CD4-positive, alpha-beta T cell treated with Interleukin-1 beta for 1 hour (primary cell): ENCODE results near the gene GPR137.
"Not testable (repeated sequence)": the region's sequence is repeated elsewhere in the genome, so short reads cannot be mapped to it uniquely, and the experiment has no call there.

ENCODE experiments used
- DNase-seq, 2 donors: peaks; one replicate each; pipeline ENCODE4 v3.0.0-alpha.2; 2020 to 2022

Gene GPR137

DNA sequence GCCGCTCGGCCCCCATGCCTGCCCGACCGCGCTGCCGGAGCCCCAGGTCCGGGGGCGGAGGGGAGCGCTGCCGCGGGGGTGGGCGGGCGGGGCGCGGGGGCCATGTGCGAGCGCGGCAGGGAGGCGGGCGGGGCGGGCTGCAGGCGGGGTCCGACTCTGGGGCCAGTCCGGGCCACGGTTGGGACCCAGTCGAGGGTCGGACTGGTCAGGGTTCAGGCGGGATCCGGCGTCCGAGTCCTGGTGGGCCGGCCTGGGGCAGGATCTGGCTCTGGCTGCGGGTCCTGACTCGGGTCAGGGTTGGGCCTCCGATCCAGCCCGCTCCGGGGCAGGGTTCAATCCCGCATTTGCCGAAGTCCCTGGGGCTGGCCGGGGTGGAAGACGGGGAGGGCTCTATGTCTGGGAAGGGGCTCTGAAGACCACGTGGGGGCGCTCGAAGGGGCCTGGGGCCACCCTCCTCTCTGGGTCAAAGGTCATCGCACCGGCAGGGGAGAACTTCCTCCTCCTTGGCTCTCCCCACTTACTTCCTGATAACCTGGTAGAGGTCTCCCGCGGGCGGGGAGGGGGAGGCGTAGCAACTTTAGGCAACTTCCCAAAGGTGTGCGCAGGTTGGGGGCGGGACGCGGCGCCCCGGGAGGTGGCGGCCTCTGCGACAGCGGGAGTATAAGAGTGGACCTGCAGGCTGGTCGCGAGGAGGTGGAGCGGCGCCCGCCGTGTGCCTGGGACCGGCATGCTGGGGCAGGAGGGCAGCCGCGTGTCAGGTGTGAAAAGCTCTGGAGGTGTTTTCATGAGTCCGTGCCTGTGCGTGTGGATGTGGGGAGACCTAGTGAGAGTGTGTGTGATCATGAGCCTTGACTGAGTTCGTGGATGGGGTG lies 20.3 kb downstream of the GPR137 start:
- DNase-seq = peak; percentile 76 to 79

DNA sequence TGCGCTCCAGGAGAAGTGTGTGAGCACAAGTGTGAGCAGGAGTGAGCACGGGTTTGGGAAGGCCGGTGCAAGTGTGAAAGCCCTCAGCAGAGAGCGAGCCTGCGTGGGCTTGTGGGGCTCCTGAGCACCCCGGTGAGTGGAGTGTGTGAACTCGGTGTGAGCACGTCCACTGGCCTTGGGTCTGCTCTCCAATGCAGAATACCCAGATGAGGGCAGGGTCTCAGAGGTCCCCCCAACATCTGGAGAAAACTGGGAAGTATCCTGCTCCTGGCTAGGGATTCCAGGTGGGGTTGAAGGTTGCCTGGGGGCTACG lies 20.9 kb downstream of the GPR137 start:
- no peak for DNase-seq

DNA sequence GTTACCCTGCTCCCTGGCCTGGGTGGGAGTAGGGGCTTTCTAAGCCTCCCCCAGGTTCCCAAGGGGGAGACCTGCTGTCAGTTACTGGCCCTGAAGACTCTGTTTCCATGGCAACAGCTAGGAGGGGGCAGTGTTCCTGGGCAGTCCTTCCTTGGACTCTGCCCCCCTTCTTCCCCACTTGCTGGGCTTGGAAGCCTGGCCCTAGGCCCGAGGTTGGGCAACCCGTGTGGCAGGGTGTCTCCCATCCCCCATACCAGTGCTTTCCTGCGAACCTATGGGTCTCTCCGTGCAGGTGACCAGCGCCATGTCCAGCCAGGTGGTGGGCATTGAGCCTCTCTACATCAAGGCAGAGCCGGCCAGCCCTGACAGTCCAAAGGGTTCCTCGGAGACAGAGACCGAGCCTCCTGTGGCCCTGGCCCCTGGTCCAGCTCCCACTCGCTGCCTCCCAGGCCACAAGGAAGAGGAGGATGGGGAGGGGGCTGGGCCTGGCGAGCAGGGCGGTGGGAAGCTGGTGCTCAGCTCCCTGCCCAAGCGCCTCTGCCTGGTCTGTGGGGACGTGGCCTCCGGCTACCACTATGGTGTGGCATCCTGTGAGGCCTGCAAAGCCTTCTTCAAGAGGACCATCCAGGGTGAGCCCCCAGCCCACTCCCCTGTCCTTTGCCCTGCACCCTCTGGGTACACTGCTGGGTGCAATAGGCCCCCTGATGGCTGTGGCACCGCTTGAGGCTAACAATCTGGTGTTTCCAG lies 21.4 kb downstream of the GPR137 start:
- DNase-seq = no peak

DNA sequence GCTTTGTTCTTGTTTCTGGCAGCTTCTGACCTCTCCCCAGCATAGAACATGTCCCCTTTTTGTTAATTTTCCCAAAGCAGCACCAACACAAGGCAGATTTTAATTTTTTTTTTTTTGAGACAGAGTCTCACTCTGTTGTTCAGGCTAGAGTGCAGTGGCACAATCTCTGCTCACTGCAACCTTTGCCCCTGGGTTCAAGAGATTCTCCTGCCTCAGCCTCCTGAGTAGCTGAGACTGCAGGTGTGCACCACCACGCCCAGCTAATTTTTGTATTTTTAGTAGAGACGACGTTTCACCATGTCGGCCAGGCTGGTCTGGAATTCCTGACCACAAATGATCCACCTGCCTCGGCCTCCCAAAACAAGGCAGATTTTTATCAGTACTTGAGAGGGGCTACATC lies 22.1 kb downstream of the GPR137 start:
- not testable (repeated sequence) for DNase-seq

DNA sequence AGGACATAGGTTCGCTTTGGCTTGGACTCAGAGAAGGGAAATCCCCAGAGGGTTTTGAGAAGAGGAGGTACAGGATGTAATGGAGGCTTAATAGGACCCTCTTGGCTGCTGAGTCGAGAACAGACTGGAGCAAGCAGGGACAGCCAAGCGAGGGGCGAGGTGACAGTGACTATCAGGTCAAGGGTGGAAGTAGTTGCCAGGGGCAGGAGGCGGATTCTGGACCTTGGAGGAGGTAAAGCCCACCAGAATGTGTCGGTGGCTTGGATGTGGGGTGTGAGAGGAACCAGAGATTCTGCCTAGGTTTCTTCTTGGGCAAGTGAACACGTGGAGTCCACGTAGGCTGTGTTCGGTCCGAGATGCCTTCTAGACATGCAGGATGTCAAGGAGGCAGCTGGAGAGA lies 27.3 kb downstream of the GPR137 start:
- no peak for DNase-seq

DNA sequence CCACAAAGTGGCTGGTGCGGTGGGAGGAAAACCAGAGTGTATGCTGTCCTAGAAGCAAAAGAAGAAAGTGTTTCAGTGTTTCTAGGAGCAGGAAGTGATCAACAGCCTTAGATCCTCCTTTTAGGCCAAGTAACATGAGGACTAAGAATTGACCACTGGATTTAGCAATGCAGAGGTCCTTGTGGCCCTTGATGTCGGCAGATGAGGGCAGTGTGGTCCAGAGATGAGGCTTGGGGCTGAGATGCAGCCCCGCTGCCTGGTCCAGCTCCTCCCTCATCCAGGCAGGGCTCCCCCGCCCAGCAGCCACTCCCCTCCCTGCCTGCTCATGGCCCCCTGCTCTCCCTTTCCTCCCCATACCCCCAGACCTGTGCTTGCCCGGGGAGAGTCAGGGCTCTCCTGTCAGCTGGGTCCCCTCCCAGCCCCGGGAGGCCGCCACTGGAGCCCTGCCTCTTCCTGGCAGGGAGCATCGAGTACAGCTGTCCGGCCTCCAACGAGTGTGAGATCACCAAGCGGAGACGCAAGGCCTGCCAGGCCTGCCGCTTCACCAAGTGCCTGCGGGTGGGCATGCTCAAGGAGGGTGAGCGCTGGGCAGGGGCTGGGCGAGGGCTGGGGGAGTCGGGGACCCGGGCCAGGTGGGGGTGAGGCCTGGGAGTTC lies 28.0 kb downstream of the GPR137 start:
- DNase-seq = no peak

DNA sequence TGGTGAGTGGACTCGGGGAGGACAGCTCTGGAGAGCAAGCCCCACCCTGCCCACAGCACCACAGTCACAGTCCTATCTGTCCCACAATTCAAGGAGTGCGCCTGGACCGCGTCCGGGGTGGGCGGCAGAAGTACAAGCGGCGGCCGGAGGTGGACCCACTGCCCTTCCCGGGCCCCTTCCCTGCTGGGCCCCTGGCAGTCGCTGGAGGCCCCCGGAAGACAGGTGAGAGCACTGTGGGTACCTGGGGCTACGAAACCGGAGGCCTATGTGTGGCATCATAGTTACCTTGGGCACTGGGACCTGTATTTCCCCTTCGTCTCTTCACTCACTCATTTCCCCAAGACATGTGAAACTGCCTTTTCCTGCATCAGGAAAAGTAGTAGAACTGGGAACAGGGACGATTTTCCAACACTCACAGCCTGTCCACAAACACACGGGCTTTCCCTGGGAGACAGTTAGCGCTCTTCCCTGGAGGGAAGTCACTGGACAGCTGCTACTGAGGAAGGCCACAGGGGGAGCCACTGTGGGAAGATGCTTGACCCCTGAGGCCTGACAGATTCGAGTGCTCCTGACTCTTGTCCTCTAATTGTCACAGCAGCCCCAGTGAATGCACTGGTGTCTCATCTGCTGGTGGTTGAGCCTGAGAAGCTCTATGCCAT lies 28.6 kb downstream of the GPR137 start:
- no peak for DNase-seq

DNA sequence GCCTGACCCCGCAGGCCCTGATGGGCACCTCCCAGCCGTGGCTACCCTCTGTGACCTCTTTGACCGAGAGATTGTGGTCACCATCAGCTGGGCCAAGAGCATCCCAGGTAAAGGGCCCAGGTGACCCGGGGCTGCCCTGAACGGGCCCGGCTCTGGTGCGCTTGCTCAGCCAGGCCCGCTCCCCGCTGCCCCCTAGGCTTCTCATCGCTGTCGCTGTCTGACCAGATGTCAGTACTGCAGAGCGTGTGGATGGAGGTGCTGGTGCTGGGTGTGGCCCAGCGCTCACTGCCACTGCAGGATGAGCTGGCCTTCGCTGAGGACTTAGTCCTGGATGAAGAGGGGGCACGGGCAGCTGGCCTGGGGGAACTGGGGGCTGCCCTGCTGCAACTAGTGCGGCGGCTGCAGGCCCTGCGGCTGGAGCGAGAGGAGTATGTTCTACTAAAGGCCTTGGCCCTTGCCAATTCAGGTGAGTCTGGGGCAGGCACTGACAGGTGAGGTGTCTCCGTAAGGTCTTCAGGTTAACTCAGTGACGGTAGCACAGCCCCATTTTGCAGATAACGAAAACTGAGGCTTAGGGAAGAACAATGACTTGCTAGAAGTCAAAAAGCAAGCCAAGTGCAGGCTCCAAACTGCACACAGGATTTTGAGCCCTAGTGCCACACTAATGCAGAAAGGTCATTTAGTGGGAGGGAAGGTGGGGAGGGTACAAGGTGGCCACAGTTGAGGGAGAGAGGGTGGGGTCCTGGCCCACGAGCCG lies 29.3 kb downstream of the GPR137 start:
- no peak for DNase-seq

DNA sequence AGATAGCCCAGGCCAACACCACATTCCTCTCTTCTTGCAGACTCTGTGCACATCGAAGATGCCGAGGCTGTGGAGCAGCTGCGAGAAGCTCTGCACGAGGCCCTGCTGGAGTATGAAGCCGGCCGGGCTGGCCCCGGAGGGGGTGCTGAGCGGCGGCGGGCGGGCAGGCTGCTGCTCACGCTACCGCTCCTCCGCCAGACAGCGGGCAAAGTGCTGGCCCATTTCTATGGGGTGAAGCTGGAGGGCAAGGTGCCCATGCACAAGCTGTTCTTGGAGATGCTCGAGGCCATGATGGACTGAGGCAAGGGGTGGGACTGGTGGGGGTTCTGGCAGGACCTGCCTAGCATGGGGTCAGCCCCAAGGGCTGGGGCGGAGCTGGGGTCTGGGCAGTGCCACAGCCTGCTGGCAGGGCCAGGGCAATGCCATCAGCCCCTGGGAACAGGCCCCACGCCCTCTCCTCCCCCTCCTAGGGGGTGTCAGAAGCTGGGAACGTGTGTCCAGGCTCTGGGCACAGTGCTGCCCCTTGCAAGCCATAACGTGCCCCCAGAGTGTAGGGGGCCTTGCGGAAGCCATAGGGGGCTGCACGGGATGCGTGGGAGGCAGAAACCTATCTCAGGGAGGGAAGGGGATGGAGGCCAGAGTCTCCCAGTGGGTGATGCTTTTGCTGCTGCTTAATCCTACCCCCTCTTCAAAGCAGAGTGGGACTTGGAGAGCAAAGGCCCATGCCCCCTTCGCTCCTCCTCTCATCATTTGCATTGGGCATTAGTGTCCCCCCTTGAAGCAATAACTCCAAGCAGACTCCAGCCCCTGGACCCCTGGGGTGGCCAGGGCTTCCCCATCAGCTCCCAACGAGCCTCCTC lies 30.2 kb downstream of the GPR137 start:
- not testable (repeated sequence) for DNase-seq

DNA sequence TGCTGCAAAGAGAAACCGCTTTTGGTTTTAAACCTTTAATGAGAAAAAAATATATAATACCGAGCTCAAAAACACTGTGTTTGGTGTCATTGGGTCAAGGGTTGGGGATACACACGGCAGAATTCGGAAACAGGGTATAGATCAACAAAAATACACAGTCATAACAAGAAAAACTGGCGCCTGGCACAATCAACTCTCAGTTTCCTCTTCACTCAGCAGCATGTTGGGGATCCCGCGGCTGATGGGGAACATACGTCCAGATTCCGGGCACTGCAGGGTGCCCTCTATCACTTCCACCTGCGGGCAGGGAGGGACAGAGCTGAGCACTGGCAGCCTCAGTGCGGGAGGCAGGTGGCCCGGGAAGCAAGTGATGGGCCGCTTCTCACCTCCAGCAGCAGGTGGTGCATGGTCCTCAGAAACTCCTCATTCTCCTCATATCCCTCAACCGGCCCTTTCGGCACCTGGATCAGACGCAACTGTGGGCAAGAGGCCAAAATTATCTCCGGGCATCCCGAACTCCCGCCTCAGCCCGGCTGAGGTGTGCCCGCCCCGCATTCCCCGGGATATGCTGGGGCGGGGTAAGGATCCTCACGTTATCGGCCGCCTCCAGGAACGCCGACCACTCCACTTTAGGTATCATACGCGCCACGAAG lies 31.1 kb downstream of the GPR137 start:
- DNase-seq = peak; percentile 44 to 48

DNA sequence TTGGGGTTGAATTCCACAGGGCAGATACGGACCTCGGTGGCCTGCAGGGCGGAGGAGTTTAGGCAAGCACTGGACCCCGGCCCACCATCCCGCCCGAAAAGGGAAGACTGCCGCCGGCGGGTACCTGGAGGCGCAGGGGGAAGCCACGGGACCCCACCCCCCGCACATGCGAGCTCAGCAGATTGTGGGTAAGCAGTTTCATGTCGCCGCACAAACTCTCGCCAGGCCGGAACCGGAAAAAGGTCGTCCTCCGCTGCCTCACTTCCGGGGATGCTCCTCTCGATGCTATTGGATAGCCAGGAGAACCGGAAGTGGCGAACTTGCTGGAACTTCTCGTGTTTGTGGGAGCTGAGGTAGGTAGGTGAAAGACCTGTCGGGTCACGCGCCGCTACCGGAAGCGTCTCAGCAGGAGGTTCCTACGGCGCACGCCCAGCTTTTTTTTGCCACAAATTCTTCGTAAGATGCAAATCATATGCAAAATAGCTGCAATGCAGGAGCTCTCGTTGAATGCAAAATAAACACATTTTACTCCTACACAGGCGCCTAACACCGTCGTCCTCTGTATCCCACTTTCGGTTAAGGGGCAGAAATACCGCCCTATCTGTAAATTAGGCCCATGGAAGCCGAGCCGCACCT lies 31.8 kb downstream of the GPR137 start, which contains the start of gene TRMT112:
Gene TRMT112 (minus strand): TSS at position 235 of the 636 bp plus-strand sequence. CDS start 33 bp downstream, at position 202.
- DNase-seq = peak; percentile 97 to 98

DNA sequence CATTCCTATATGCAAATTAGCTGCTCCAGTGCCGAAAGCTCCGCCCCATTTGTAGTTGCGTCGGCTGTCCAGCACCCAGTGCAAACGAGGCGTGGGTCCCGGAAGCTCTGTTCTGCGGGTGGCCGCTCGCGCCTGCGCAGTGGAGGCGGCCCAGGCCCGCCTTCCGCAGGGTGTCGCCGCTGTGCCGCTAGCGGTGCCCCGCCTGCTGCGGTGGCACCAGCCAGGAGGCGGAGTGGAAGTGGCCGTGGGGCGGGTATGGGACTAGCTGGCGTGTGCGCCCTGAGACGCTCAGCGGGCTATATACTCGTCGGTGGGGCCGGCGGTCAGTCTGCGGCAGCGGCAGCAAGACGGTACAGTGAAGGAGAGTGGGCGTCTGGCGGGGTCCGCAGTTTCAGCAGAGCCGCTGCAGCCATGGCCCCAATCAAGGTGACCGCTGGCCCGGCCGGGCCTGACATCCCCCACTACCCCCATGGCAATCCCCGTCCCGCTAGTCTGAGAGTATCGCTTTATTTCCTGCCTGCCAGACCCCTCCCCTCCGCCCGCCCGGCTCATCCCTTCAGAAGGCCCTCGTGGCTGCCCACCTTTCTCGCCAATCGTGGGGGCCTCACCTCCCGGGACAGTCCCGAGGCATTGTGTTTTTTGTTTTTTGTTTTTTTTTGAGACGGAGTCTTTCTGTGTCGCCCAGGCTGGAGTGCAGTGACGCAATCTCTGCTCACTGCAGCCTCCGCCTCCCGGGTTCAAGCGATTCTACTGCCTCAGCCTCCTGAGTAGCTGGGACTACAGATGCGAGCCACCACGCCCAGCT lies 32.5 kb downstream of the GPR137 start, which contains the start of gene PRDX5:
Gene PRDX5 (plus strand): TSS at position 161 of the 805 bp plus-strand sequence. CDS start 95 bp downstream, at position 256.
- peak; percentile 97 to 98 for DNase-seq

DNA sequence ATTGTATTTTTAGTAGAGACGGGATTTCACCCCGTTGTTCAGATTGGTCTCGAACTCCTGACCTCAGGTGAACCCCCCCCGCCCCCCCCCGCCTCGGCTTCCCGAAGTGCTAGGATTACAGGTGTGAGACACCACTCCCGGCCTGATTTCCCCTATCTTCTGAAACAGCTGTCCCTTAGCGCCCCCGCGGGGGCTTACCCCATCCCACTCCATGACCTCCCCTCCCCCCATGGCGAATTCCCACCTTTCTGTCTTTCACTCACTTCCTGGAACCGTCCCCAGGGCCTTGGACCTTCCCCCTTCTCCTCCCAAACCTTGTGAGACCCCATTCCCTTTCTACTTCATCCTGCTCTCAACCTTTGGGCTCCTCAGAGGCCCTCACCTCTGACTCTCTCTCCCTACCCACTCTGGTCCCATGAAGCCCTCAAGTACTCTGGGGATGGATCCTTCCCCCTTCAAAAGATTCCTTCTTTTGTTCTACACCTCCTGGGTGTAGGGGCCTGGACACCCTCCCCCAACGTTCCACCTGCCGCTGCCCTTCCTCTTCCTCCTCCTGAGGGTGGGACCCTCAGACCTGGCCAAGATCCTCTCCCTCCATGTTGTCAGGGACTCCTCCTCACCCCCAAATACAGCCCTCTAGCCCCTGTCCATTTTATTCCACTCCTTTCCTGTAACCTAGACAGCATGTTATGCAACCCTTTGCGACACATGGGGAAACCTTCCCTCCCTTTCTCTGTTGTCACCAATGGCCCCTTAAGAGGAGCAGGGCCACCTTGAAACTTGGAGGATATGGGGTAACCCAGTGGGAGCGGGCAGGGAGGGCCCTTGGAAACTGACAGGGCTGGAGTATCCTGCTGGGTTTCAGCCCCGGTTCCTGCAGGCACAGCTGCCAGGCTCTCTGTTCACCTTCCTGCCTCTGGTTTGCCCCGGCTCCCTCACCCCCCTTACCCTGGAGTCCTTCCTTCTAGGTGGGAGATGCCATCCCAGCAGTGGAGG lies 33.4 kb downstream of the GPR137 start:
- no peak for DNase-seq

DNA sequence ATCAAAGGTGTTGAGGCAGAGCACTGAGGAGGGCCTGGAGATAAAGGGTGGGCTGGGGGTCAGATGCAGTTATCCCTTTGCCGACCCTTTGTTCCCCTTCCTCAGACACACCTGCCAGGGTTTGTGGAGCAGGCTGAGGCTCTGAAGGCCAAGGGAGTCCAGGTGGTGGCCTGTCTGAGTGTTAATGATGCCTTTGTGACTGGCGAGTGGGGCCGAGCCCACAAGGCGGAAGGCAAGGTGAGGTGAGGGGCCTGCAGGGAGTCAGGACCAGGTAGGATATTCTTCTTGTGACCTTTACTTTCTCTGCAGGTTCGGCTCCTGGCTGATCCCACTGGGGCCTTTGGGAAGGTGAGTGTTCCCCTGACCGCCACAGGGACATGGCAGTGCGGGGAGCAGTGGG lies 34.9 kb downstream of the GPR137 start:
- DNase-seq = no peak

DNA sequence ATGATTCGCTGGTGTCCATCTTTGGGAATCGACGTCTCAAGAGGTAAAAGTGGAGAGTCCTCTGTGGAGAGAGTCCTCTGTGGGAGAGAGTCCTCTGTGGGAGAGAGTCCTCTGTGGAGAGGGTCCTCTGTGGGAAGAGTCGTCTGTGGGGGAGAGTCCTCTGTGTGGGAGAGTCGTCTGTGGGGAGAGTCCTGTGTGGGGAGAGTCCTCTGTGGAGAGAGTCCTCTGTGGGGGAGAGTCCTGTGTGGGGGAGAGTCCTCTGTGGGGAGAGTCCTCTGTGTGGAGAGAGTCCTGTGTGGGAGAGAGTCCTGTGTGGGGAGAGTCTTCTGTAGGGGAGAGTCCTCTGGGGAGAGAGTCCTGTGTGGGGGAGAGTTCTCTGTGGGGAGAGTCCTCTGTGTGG lies 35.4 kb downstream of the GPR137 start:
- DNase-seq = no peak

DNA sequence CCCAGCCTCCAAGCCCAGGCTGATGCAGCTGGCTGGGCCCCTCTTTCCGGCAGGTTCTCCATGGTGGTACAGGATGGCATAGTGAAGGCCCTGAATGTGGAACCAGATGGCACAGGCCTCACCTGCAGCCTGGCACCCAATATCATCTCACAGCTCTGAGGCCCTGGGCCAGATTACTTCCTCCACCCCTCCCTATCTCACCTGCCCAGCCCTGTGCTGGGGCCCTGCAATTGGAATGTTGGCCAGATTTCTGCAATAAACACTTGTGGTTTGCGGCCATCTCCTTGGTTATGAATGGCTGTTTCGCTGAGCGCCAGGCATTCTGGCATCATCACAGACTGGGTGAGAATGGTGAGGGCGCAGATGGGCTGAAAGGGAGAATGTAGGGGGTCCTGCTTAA lies 35.9 kb downstream of the GPR137 start:
- DNase-seq = no peak

DNA sequence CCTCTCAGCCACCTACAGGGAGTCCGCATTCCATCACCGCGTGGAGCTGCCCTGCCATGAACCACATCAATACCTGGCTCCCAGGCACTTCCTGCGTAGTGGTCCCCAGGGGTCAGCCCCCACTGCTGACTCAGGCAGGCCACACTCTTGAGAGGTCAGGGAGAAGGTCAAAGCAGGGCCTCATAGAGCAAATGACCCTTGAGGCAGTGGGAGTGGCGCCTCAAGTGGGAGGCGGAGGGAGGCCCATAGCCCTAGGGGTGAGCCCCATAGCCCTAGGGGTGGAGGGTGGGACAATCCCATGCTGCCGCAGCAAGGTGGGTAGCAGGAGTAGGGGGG lies 37.2 kb downstream of the GPR137 start:
- DNase-seq = no peak

DNA sequence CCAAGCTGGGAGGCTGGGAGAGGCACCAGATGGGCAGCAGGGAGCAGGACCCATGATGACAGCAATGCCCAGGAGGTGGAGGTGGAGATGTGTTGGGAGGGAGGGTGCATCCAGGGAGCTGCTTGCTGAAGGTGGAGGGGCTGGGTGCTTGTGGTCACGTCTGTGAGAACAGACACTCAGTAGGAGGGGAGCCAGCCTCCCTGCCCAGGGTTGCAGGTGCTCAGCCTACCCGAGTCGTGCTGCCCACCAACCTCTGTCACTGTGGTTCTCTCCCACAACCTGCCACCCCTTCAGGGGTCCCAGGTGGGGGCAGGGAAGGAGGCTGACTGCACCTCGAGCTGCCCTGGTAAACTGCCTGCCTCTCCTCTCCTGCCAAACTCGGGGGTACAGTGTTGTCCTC lies 37.7 kb downstream of the GPR137 start:
- DNase-seq = no peak
